Stimulated activated CD4-positive, alpha-beta T cell treated with anti-CD3 and anti-CD28 coated beads, Interleukin-12 subunit alpha, Interleukin-12 subunit beta, amount 100 ng/mL, for 48 hours (primary cell): ENCODE measurements around the gene LRP5.

Experiments
- DNase-seq, 3 donors: peaks; one replicate each; pipeline ENCODE4 v3.0.0-alpha.2; 2020; ENCODE audit warnings: low read depth in 2 of 3, low spot score in 1 of 3

Gene LRP5

GRCh38 chr11:68498321-68498720 is 185.9 kb downstream of the LRP5 start:
- no peak for DNase-seq
